ENCODE results near the gene SLC16A2. TPM values are rescaled to one million over a fixed set of nuclear protein-coding genes. Genes with fewer than 3 reads are reported as not detected.
A peak's percentile ranks its signal among the peaks of the same experiment; 100 is the strongest.

SLC16A2 gene
- total RNA-seq, 1 donor from 2014 or later = 17.0 TPM

DNA sequence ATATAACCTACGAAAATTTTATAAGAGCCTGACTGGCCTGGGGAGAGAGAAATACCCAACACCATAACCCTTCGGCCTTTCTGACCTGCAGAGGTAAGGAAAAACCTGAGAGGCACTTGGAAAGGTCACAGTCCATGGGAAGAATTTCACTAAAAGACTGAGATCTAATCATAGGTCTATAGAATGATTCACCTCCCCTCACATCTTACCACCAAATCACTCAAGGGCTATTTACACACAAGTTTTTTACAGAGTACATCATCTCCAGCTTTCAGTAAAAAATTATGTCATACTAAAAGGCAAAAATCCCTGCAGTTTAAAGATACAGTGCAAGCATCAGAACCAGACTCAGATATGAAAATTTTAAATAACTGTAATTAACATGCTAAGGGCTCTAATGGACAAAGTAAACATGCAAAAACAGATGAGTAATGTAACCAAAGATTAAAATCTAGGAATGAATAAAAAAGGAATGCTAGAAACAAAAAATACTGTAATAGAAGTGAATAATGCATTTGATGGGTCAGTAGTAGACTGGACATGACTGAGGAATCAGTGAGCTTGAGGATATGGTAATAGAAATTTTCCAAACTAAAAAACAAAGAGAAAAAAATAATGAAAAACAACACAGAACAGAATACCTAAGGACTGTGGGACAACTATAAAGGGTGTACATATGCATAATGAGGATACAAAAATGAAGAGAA is 32.1 kb upstream of the SLC16A2 start:
- H3K9me3 Mint-ChIP-seq = no peaks in the 10 kb centered on the region
- H3K36me3 Mint-ChIP-seq = no peaks in the 10 kb centered on the region
- no peaks in the 10 kb centered on the region for H3K4me1 Mint-ChIP-seq (ENCODE audit: unreplicated experiment)
- H3K27me3 Mint-ChIP-seq = no peaks in the 10 kb centered on the region
- TF ChIP-seq, protein P1, sequence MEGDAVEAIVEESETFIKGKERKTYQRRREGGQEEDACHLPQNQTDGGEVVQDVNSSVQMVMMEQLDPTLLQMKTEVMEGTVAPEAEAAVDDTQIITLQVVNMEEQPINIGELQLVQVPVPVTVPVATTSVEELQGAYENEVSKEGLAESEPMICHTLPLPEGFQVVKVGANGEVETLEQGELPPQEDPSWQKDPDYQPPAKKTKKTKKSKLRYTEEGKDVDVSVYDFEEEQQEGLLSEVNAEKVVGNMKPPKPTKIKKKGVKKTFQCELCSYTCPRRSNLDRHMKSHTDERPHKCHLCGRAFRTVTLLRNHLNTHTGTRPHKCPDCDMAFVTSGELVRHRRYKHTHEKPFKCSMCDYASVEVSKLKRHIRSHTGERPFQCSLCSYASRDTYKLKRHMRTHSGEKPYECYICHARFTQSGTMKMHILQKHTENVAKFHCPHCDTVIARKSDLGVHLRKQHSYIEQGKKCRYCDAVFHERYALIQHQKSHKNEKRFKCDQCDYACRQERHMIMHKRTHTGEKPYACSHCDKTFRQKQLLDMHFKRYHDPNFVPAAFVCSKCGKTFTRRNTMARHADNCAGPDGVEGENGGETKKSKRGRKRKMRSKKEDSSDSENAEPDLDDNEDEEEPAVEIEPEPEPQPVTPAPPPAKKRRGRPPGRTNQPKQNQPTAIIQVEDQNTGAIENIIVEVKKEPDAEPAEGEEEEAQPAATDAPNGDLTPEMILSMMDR (conservative IDR thresholded peaks at IDR 0.05) = no peak
- H3K4me3 Mint-ChIP-seq = no peak overlapping the region
- DNase-seq (ENCODE audit: extremely low spot score, unreplicated experiment) = no peak
- no peak overlapping the region for H3K27ac Mint-ChIP-seq

DNA sequence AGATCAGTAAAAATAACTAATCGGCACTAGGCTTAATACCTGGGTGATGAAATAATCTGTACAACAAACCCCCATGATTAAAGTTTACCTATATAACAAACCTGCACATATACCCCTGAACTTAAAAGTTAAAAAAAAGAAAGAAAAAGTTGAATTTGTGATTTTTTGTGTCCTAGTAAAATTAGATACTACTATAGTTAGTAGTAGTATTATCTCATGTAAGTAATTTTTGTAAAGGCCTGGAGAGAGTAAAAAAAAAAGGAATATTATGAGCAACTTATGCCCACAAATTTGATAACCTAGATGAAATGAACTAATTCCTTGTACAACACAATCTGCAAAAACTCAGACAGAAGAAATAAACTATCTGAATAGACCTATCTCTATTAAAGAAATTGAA is 25.7 kb upstream of the SLC16A2 start:
- Mint-ChIP-seq H3K4me1 (ENCODE audit: unreplicated experiment) (no peaks in the 10 kb centered on the region), H3K27me3 (peaks cover 2% of the 10 kb centered on the region), H3K9me3 (no peaks in the 10 kb centered on the region), H3K36me3 (no peaks in the 10 kb centered on the region), H3K27ac (no peak overlapping the region), H3K4me3 (no peak overlapping the region)
- TF ChIP-seq, protein P1 (conservative IDR thresholded peaks at IDR 0.05) = no peak
- DNase-seq (ENCODE audit: extremely low spot score, unreplicated experiment) = no peak

DNA sequence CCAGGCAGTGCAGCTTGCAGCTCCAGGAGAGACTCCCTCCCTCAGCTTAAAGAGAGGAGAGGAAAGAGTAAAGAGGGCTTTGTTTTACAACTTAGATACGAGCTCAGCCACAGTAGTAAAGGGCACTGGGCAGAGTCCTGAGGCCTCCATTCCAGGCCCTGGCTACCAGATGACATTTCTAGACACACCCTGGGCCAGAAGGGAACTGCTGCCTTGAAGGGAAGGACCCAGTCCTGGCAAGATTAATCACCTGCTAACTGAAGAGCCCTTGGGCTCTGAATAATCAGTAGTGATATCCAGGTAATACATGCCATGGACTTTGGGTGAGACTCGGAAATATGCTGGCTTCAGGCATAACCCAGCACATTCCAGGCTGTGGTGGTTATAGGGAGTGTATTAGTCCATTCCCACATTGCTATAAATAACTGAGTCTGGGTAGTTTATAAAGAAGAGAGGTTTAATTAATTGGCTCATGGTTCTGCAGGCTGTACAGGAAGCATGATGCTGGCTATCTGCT is 15.3 kb upstream of the SLC16A2 start:
- Mint-ChIP-seq H3K36me3 (no peaks in the 10 kb centered on the region), H3K27ac (no peak overlapping the region), H3K4me3 (no peak overlapping the region), H3K27me3 (peaks cover 3% of the 10 kb centered on the region), H3K9me3 (no peaks in the 10 kb centered on the region), H3K4me1 (ENCODE audit: unreplicated experiment) (no peaks in the 10 kb centered on the region)
- DNase-seq (ENCODE audit: extremely low spot score, unreplicated experiment) = no peak
- TF ChIP-seq, protein P1 (conservative IDR thresholded peaks at IDR 0.05) = no peak

GRCh38 chrX:74408304-74408703 is 13.0 kb upstream of the SLC16A2 start:
- Mint-ChIP-seq H3K27ac (no peak overlapping the region), H3K27me3 (peaks cover 3% of the 10 kb centered on the region), H3K9me3 (no peaks in the 10 kb centered on the region), H3K36me3 (no peaks in the 10 kb centered on the region), H3K4me3 (no peak overlapping the region), H3K4me1 (ENCODE audit: unreplicated experiment) (no peaks in the 10 kb centered on the region)
- TF ChIP-seq, protein P1 (conservative IDR thresholded peaks at IDR 0.05) = no peak
- no peak for DNase-seq (ENCODE audit: extremely low spot score, unreplicated experiment)

- TF ChIP-seq, protein P1 (conservative IDR thresholded peaks at IDR 0.05) = no peak
- Mint-ChIP-seq H3K9me3 (no peaks in the 10 kb centered on the region), H3K27ac (peak overlapping the region; percentile 88), H3K4me1 (ENCODE audit: unreplicated experiment) (peaks cover 12% of the 10 kb centered on the region), H3K27me3 (peaks cover 3% of the 10 kb centered on the region), H3K36me3 (no peaks in the 10 kb centered on the region), H3K4me3 (peak overlapping the region; percentile 94)
- DNase-seq (ENCODE audit: extremely low spot score, unreplicated experiment) = no peak
Observed at GRCh38 chrX:74419864-74420195, 1.5 kb upstream of the SLC16A2 start.

All from type B pancreatic cell (in vitro differentiated cells).